ENCODE measurements around the gene KEAP1. TPM values are rescaled to one million over a fixed set of nuclear protein-coding genes. Genes with fewer than 3 reads are reported as not detected.

The KEAP1 gene
- total and polyA plus RNA-seq, 8 donors, result 25.2 to 48.6 (median 33.0) TPM

DNA sequence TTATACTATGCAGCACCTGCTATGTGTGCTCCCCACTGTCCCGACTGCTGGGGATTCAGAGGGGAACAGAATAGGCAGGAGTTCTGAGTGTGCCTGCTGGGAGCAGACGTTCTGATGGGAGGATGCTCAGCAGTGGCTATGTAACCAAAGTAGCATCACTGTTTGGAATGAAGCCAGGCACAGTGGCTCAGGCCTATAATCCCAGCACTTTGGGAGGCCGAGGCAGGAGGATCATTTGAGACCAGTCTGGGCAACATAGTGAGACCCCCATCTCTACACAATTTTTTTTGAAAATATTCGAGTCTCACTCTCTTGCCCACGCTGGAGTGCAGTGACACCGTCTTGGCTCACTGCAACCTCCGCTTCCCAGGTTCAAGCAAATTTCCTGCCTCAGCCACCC is 46.6 kb upstream of the KEAP1 start:
- H3K27ac ChIP-seq, result no peak overlapping the region
- FAIRE-seq, result no peak
- WGBS, 2 donors, result 88 to 90% methylated on average over 7 of the region's 7 CpGs
- ATAC-seq, result no peak
- no peaks in the 10 kb centered on the region for H3K9me3 ChIP-seq
- no peak for DNase-seq
- peaks cover 0 to 5% (median 0%) of the 10 kb centered on the region in 3 donors for H3K4me1 ChIP-seq
- no peak overlapping the region for H3K4me3 ChIP-seq
- intact Hi-C loops (cut with DNase I), result no loop called here
- no peaks in the 10 kb centered on the region for H3K27me3 ChIP-seq
- TF ChIP-seq, protein P1, sequence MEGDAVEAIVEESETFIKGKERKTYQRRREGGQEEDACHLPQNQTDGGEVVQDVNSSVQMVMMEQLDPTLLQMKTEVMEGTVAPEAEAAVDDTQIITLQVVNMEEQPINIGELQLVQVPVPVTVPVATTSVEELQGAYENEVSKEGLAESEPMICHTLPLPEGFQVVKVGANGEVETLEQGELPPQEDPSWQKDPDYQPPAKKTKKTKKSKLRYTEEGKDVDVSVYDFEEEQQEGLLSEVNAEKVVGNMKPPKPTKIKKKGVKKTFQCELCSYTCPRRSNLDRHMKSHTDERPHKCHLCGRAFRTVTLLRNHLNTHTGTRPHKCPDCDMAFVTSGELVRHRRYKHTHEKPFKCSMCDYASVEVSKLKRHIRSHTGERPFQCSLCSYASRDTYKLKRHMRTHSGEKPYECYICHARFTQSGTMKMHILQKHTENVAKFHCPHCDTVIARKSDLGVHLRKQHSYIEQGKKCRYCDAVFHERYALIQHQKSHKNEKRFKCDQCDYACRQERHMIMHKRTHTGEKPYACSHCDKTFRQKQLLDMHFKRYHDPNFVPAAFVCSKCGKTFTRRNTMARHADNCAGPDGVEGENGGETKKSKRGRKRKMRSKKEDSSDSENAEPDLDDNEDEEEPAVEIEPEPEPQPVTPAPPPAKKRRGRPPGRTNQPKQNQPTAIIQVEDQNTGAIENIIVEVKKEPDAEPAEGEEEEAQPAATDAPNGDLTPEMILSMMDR (IDR thresholded peaks at IDR 0.05), result no peak
- peaks cover 0 to 44% (median 23%) of the 10 kb centered on the region in 3 donors for H3K36me3 ChIP-seq

DNA sequence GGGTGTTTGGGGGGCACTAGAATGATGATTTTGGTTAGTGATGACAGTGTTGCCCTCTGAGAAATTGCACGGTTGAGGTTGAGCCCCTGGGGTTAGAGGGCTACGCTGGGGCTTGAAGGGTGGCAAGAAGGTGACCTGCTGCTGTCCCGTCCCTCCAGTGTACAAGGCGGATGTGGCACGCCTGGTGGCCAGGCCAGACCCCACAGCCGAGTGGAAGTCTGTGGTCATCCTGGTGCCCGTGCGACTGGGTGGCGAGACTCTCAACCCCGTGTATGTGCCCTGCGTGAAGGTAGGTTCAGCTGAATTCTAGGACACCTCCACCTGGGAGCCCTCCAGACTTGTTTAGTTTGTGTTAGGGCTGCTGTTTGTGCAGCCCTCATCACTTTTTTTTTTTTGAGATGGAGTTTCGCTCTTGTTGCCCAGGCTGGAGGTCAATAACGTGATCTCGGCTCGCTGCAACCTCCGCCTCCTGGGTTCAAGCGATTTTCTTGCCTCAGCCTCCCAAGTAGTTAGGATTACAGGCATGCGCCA is 45.7 kb upstream of the KEAP1 start:
- Histone ChIP-seq H3K36me3 (peaks cover 0 to 36% (median 14%) of the 10 kb centered on the region in 3 donors), H3K4me3 (no peak overlapping the region), H3K9me3 (no peaks in the 10 kb centered on the region), H3K4me1 (peaks cover 0 to 9% (median 0%) of the 10 kb centered on the region in 3 donors), H3K27ac (no peak overlapping the region), H3K27me3 (no peaks in the 10 kb centered on the region)
- DNase-seq, result no peak
- TF ChIP-seq, protein P1 (IDR thresholded peaks at IDR 0.05), result no peak
- 93 to 95% methylated on average over 18 of the region's 18 CpGs for whole genome bisulfite sequencing, 2 donors
- no peak for ATAC-seq
- intact Hi-C loops (cut with DNase I), result no loop called here
- FAIRE-seq, result no peak

DNA sequence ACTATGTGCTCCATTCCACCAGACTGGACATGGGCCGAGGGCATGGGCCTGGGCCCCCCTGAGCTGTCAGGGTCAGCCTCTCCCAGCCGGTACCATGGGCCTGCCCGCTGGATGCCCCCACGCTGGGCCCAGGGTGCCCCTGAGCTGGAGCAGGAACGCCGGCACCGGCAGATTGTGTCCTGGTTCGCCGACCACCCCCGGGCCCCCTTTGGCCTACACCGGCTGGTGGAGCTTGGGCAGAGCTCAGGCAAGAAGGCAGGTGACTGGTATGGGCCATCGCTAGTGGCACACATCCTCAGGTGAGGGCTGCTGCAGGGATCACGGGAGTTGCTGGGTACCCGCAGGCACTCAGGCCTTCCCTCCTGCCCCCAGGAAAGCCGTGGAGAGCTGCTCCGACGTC is 43.7 kb upstream of the KEAP1 start:
- ATAC-seq, result no peak
- no peak overlapping the region for H3K4me3 ChIP-seq
- H3K27ac ChIP-seq, result no peak overlapping the region
- peaks cover 0 to 19% (median under 1%) of the 10 kb centered on the region in 3 donors for H3K36me3 ChIP-seq
- whole genome bisulfite sequencing, 2 donors, result 88 to 92% methylated on average over 17 of the region's 17 CpGs
- peaks cover 0 to 12% (median 0%) of the 10 kb centered on the region in 3 donors for H3K4me1 ChIP-seq
- H3K9me3 ChIP-seq, result no peaks in the 10 kb centered on the region
- H3K27me3 ChIP-seq, result no peaks in the 10 kb centered on the region
- DNase-seq, result peak in 1 of 6 donors; percentile 71
- intact Hi-C loops (cut with DNase I), result no loop called here
- no peak for FAIRE-seq
- TF ChIP-seq, protein P1 (IDR thresholded peaks at IDR 0.05), result no peak

DNA sequence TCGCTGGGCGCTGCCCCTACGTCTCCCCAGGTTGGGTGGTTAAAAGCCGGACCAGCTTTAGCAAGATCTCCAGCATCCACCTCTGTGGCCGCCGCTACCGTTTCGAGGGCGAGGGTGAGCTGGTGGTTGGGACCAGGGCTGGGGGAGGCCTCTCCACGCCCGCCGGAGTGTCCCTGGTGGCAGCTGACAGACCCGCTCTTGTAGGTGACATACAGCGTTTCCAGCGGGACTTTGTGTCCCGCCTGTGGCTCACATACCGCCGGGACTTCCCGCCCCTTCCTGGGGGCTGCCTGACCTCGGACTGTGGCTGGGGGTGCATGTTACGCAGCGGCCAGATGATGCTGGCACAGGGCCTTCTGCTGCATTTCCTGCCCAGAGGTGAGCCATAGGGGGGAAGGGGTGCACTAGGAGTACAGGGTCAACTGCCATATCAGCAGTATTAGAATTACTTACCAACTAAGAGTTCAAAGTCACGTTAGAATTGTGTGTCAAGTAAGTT is 41.6 kb upstream of the KEAP1 start:
- intact Hi-C loops (cut with DNase I), result no loop called here
- TF ChIP-seq, protein P1 (IDR thresholded peaks at IDR 0.05), result no peak
- no peaks in the 10 kb centered on the region for H3K9me3 ChIP-seq
- H3K36me3 ChIP-seq, result peaks cover 0 to 12% (median 0%) of the 10 kb centered on the region in 3 donors
- DNase-seq (peak in 2 of 6 donors; percentile 51 to 80), FAIRE-seq (no peak), ATAC-seq (peak in 1 of 4 donors; percentile 0)
- no peaks in the 10 kb centered on the region for H3K27me3 ChIP-seq
- 19 to 28% methylated on average over 23 of the region's 23 CpGs for WGBS, 2 donors
- peaks cover 0 to 12% (median 0%) of the 10 kb centered on the region in 3 donors for H3K4me1 ChIP-seq
- H3K27ac ChIP-seq, result peak overlapping the region in 3 of 4 donors; percentile 3 to 82 (median 74)
- peak overlapping the region; percentile 86 to 99 (median 96) for H3K4me3 ChIP-seq

DNA sequence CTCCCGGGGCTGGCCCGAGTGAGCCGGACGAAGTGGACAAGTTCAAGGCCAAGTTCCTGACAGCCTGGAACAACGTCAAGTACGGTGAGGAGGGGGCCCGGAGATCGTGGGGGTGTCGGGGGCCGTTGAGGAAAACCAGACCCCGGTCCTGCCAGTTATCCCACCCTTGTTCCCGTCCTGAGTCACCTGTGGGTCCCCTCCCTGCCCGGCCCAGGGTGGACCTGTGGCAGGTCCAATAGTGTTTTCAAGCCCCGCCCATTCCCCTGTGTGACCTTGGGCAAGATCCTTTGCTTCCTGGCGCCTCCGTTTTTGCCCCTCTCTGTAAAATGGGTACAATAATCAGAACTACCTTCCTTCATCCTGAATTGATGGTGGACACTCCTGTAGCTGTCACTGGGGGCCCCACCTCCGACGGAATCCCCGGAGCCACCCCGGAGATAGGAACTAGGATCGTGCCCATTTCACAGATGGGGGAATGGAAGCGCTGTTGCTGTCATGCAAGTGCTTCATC is 41.1 kb upstream of the KEAP1 start:
- Histone ChIP-seq H3K4me3 (peak overlapping the region; percentile 86 to 99 (median 96)), H3K27me3 (no peaks in the 10 kb centered on the region), H3K4me1 (peaks cover 0 to 12% (median 0%) of the 10 kb centered on the region in 3 donors), H3K36me3 (peaks cover 0 to 8% (median 0%) of the 10 kb centered on the region in 3 donors), H3K9me3 (no peaks in the 10 kb centered on the region), H3K27ac (peak overlapping the region; percentile 74 to 86 (median 83))
- no peak for FAIRE-seq
- intact Hi-C loops (cut with DNase I), result no loop called here
- peak; percentile 63 to 87 (median 76) for DNase-seq
- whole genome bisulfite sequencing, 2 donors, result 10 to 18% methylated on average over 22 of the region's 22 CpGs
- ATAC-seq, result peak; percentile 23 to 56 (median 34)
- TF ChIP-seq, protein P1 (IDR thresholded peaks at IDR 0.05), result no peak

Data from pancreas (tissue), 10 donors.